HG03039 (cell line): Measurements from ENCODE around the gene PCF11.
"Not testable (repeated sequence)": the region's sequence is repeated elsewhere in the genome, so short reads cannot be mapped to it uniquely, and the experiment has no call there.

Source experiments
- ATAC-seq: cut with Tn5 transposase; IDR thresholded peaks from one replicate; pipeline ENCODE4 v1.9.1; 2021; ENCODE audit warnings: mild to moderate bottlenecking, moderate library complexity; ENCODE audit not compliant: unreplicated experiment

Gene PCF11

GRCh38 chr11:83191491-83191890 lies 34.6 kb downstream of the PCF11 start:
- ATAC-seq = no peak

- no peak for ATAC-seq
Measured at GRCh38 chr11:83191986-83192385, 35.1 kb downstream of the PCF11 start.

GRCh38 chr11:83192606-83193245 lies 35.8 kb downstream of the PCF11 start:
- ATAC-seq = no peak

GRCh38 chr11:83193315-83194280 lies 36.7 kb downstream of the PCF11 start, which contains the start of gene ANKRD42:
Gene ANKRD42, plus strand, starts transcription at chr11:83193712. Its CDS starts 959 bp downstream, at chr11:83194671.
- ATAC-seq = peak; percentile 87

- peak; percentile 42 for ATAC-seq
Measured at GRCh38 chr11:83194281-83195142, 37.6 kb downstream of the PCF11 start.

- ATAC-seq = no peak
Measured at GRCh38 chr11:83195143-83195466, 38.2 kb downstream of the PCF11 start.

- ATAC-seq = no peak
Measured at GRCh38 chr11:83195649-83196048, 38.7 kb downstream of the PCF11 start.

GRCh38 chr11:83200035-83200434 lies 43.1 kb downstream of the PCF11 start:
- no peak for ATAC-seq

GRCh38 chr11:83205608-83206185 lies 48.8 kb downstream of the PCF11 start:
- no peak for ATAC-seq

GRCh38 chr11:83206221-83206620 lies 49.3 kb downstream of the PCF11 start:
- ATAC-seq = no peak

- not testable (repeated sequence) for ATAC-seq
Measured at GRCh38 chr11:83206771-83207382, 49.9 kb downstream of the PCF11 start.

GRCh38 chr11:83219095-83219494 lies 62.2 kb downstream of the PCF11 start:
- ATAC-seq = no peak

GRCh38 chr11:83220260-83220659 lies 63.3 kb downstream of the PCF11 start:
- no peak for ATAC-seq

- no peak for ATAC-seq
Measured at GRCh38 chr11:83221694-83222093, 64.8 kb downstream of the PCF11 start.

GRCh38 chr11:83222499-83222898 lies 65.6 kb downstream of the PCF11 start:
- ATAC-seq = no peak

- no peak for ATAC-seq
Measured at GRCh38 chr11:83223457-83223856, 66.5 kb downstream of the PCF11 start.

GRCh38 chr11:83235825-83236224 lies 78.9 kb downstream of the PCF11 start:
- ATAC-seq = no peak
